Endothelial cell of umbilical vein (primary cell): ENCODE data around the gene C16orf90. TPM values are rescaled to one million over a fixed set of nuclear protein-coding genes. Genes with fewer than 3 reads are reported as not detected.

Source experiments
- BruUV-seq: library from RNA; stranded (reverse); fragments of 400-500 nt; replicated peaks from 2 replicates; lab custom pipeline; 2021; lab: Mats Ljungman, UMichigan
- CTCF ChIA-PET: fragments of 300-600, 350-600 bp; sonication (Branson Sonifier 250); formaldehyde crosslinking; loops from one replicate; lab custom pipeline; 2021; ENCODE audit warnings: antibody characterized with exemption, inconsistent platforms; lab: Charles Lee
- POLR2A ChIA-PET: fragments of 300-600, 350-600 bp; sonication (Branson Sonifier 250); formaldehyde crosslinking; loops from one replicate; lab custom pipeline; 2021; ENCODE audit warnings: antibody characterized with exemption, inconsistent platforms; lab: Charles Lee
- DNase-seq: peaks from one replicate; pipeline ENCODE4 v3.0.0-alpha.2; 2011; ENCODE audit warnings: low read depth, low spot score
- FAIRE-seq: peaks from 2 replicates; lab custom pipeline; 2011; peaks lifted over from hg19 to GRCh38; lab: Jason Lieb, UNC
- H2AFZ ChIP-seq: 2 replicates; pipeline ENCODE4 v1.6.0; 2012; ENCODE audit warnings: low read depth, low read length, control low read depth, inconsistent platforms
- H3K27ac ChIP-seq: 2 replicates; pipeline ENCODE4 v1.5.1; 2011; ENCODE audit warnings: low read depth, mild to moderate bottlenecking, control low read depth, low read length, moderate library complexity; ENCODE audit not compliant: insufficient read depth
- H3K27me3 ChIP-seq, 2 experiments: 2 replicates each; pipeline versions ENCODE4 v1.6.0 to v1.6.1; 2011; ENCODE audit warnings: low read length in 2 of 2, mixed read lengths in 1 of 2; ENCODE audit not compliant: control insufficient read depth in 2 of 2, insufficient read depth in 2 of 2
- H3K36me3 ChIP-seq, 2 experiments: 2 replicates in 1 of 2; 3 replicates in 1 of 2; pipeline ENCODE4 v1.5.1; 2011; ENCODE audit warnings: low read length in 2 of 2, mild to moderate bottlenecking in 1 of 2, moderate library complexity in 1 of 2; ENCODE audit not compliant: control insufficient read depth in 2 of 2, insufficient read depth in 2 of 2; ENCODE audit errors: extremely low read depth in 1 of 2
- H3K4me1 ChIP-seq: 3 replicates; pipeline ENCODE4 v1.5.1; 2011; ENCODE audit warnings: mild to moderate bottlenecking, low read length; ENCODE audit not compliant: control insufficient read depth, insufficient read depth; ENCODE audit errors: extremely low read depth
- H3K4me2 ChIP-seq: 2 replicates; pipeline ENCODE4 v1.6.1; 2011; ENCODE audit warnings: low read length, control low read depth, mixed read lengths; ENCODE audit not compliant: insufficient read depth
- H3K4me3 ChIP-seq, 3 experiments: fragments of 200-600 bp in 1 of 3; sonication (generic), shearing (Covaris generic) in 1 of 3; replicated peaks in 1 of 3; 2 replicates each; pipeline ENCODE4 v1.5.1; 2011 to 2016; ENCODE audit warnings: control low read depth in 3 of 3, low read length in 3 of 3, mild to moderate bottlenecking in 2 of 3, inconsistent platforms in 1 of 3, low read depth in 1 of 3, moderate library complexity in 1 of 3; ENCODE audit not compliant: insufficient read depth in 1 of 3
- H3K79me2 ChIP-seq: 2 replicates; pipeline ENCODE4 v1.6.0; 2012; ENCODE audit warnings: low read length, inconsistent platforms; ENCODE audit not compliant: control insufficient read depth, insufficient read depth
- H3K9ac ChIP-seq: replicated peaks from 2 replicates; pipeline ENCODE3; 2011; ENCODE audit warnings: low read length, control low read depth; ENCODE audit not compliant: insufficient read depth; ENCODE audit errors: extremely low read depth
- H3K9me1 ChIP-seq: replicated peaks from 3 replicates; pipeline ENCODE4 v1.6.0; 2011; ENCODE audit warnings: mild to moderate bottlenecking, low read length; ENCODE audit not compliant: control insufficient read depth, insufficient read depth; ENCODE audit errors: extremely low read depth
- H3K9me3 ChIP-seq: replicated peaks from 2 replicates; pipeline ENCODE4 v1.5.1; 2012; ENCODE audit warnings: low read length, inconsistent platforms; ENCODE audit not compliant: control insufficient read depth, insufficient read depth
- H4K20me1 ChIP-seq: replicated peaks from 2 replicates; pipeline ENCODE3; 2011; ENCODE audit warnings: mild to moderate bottlenecking, low read length; ENCODE audit not compliant: control insufficient read depth, insufficient read depth; ENCODE audit errors: extremely low read depth
- CTCF ChIP-seq, 2 donors: IDR thresholded peaks; 1 replicate in 1 of 2; 2 replicates in 1 of 2; pipeline ENCODE4 v1.5.1; 2011; ENCODE audit warnings: low read length in 2 of 2, mild to moderate bottlenecking in 2 of 2, moderate library complexity in 2 of 2, control low read depth in 1 of 2, inconsistent platforms in 1 of 2, low read depth in 1 of 2; ENCODE audit not compliant: insufficient read depth in 1 of 2; ENCODE audit errors: extremely low read depth in 1 of 2
- EZH2 ChIP-seq: IDR thresholded peaks from 2 replicates; pipeline ENCODE4 v1.6.1; 2012; ENCODE audit warnings: borderline replicate concordance, low read depth, mild to moderate bottlenecking, moderate library complexity, low read length, inconsistent platforms; ENCODE audit not compliant: severe bottlenecking
- FOS ChIP-seq: IDR thresholded peaks from 2 replicates; pipeline ENCODE4 v1.6.1; 2011; ENCODE audit warnings: mild to moderate bottlenecking, low read length, moderate library complexity, borderline replicate concordance; ENCODE audit not compliant: insufficient read depth
- GATA2 ChIP-seq: IDR thresholded peaks from 2 replicates; pipeline ENCODE4 v1.7.0; 2011; ENCODE audit warnings: low read depth, mild to moderate bottlenecking, moderate library complexity, mixed read lengths, low read length; ENCODE audit not compliant: insufficient read length, insufficient read depth
- JUN ChIP-seq: IDR thresholded peaks from 2 replicates; pipeline ENCODE4 v1.6.1; 2011; ENCODE audit warnings: borderline replicate concordance, low read depth; ENCODE audit not compliant: insufficient read length, insufficient read depth
- MAX ChIP-seq: IDR thresholded peaks from 2 replicates; pipeline ENCODE4 v1.6.1; 2011; ENCODE audit not compliant: insufficient read depth, insufficient read length
- MYC ChIP-seq: IDR thresholded peaks from one replicate; pipeline ENCODE4 v1.6.1; 2011; ENCODE audit warnings: mild to moderate bottlenecking, low read depth, low read length
- POLR2A ChIP-seq: IDR thresholded peaks from 2 replicates; pipeline ENCODE4 v1.6.1; 2012; ENCODE audit warnings: low read depth, mild to moderate bottlenecking, control low read depth, low read length
- POLR2AphosphoS5 ChIP-seq: IDR thresholded peaks from 2 replicates; pipeline ENCODE4 v1.6.1; 2012; ENCODE audit warnings: low read depth, mild to moderate bottlenecking, control low read depth, low read length, moderate library complexity; ENCODE audit not compliant: insufficient read depth
- dilution Hi-C: fragments of 300-500 bp; cut with MboI; formaldehyde crosslinking; loops from one replicate; pipeline ENCODE4 v1.15.0; 2019; ENCODE audit warnings: low sequenced_read_pairs; ENCODE audit not compliant: extremely low pct_ligation_motif_present
- intact Hi-C: fragments of 100-400 bp; cut with micrococcal nuclease; formaldehyde crosslinking; loops from one replicate; pipeline ENCODE4 v1.10.0; 2022
- polyA plus RNA-seq, 4 experiments: library from polyadenylated mRNA; depleted of rRNA in 3 of 4; stranded (reverse) in 3 of 4; unstranded in 1 of 4; fragments of >200 nt; gene quantifications; 2 replicates each; pipeline versions ENCODE4 v1.2.1 to v1.2.3, GENCODE V29; 2011 to 2012; ENCODE audit warnings: missing spikeins in 1 of 4
- total RNA-seq: library from RNA; stranded (reverse); gene quantifications from 2 replicates; pipeline ENCODE4 v1.2.3, GENCODE V29; 2021

C16orf90 gene
- total and polyA plus RNA-seq, 2 donors (not counting 3 experiments of a cell fraction or from before 2014, with no cell fraction given): not detected

GRCh38 chr16:3515897-3516296, 20.6 kb upstream of the C16orf90 start:
- H2AFZ ChIP-seq: no peak overlapping the region
- H3K4me1 ChIP-seq: no peaks in the 10 kb centered on the region
- no peak overlapping the region for H3K9ac ChIP-seq
- H3K9me1 ChIP-seq: no peaks in the 10 kb centered on the region
- no peak overlapping the region for H3K4me3 ChIP-seq
- H3K27me3 ChIP-seq: no peaks in the 10 kb centered on the region
- H3K79me2 ChIP-seq: no peaks in the 10 kb centered on the region
- no peak overlapping the region for H3K4me2 ChIP-seq
- DNase-seq (no peak), FAIRE-seq (no peak)
- POLR2A ChIA-PET: no interaction called here
- H3K36me3 ChIP-seq: peaks cover 7 to 17% of the 10 kb centered on the region in 2 experiments
- no peak for TF ChIP-seq JUN
- TF ChIP-seq POLR2AphosphoS5: no peak
- no peak for TF ChIP-seq POLR2A
- no peak for TF ChIP-seq MAX
- TF ChIP-seq GATA2: no peak
- no peak for TF ChIP-seq MYC
- no peak for TF ChIP-seq EZH2
- TF ChIP-seq FOS: no peak
- no peak for TF ChIP-seq CTCF (IDR thresholded peaks at IDR 0.05; ENCODE audit: extremely low read depth in 1 of 2, insufficient read depth in 1 of 2, low read depth in 1 of 2, low read length in 2 of 2)
- H3K9me3 ChIP-seq: no peaks in the 10 kb centered on the region
- no peak overlapping the region for H3K27ac ChIP-seq
- CTCF ChIA-PET: no interaction called here
- intact Hi-C loops: no loop called here
- BruUV-seq: no TSS peak
- dilution Hi-C loops: no loop called here
- no peaks in the 10 kb centered on the region for H4K20me1 ChIP-seq
